H1 (cell line): Measurements from ENCODE around the gene NSUN7.

Experiments used
- POLR2A ChIP-seq, 2 experiments: IDR thresholded peaks; 1 replicate in 1 of 2; 2 replicates in 1 of 2; pipeline ENCODE4 v1.6.1; 2011; ENCODE audit warnings: low read depth in 2 of 2, low read length in 2 of 2, mild to moderate bottlenecking in 2 of 2; ENCODE audit errors: control extremely low read depth in 1 of 2
- POLR2AphosphoS5 ChIP-seq: IDR thresholded peaks from 2 replicates; pipeline ENCODE4 v1.6.1; 2011; ENCODE audit warnings: low read depth, low read length
- TEAD4 ChIP-seq: IDR thresholded peaks from 2 replicates; pipeline ENCODE4 v1.6.1; 2012; ENCODE audit warnings: low read depth, low read length, inconsistent platforms, mixed read lengths

GRCh38 chr4:40842318-40842717 lies 92.6 kb downstream of the NSUN7 start:
- no peak for TF ChIP-seq POLR2AphosphoS5
- no peak for TF ChIP-seq POLR2A (IDR thresholded peaks at IDR 0.05; ENCODE audit: control extremely low read depth in 1 of 2, low read depth in 2 of 2, low read length in 2 of 2)
- TF ChIP-seq TEAD4, result no peak
